K562 (cell line): ENCODE results near the gene CHN2. TPM values are rescaled to one million over a fixed set of nuclear protein-coding genes. Genes with fewer than 3 reads are reported as not detected.

Experiments used
- ATAC-seq: fragments of 200-7000 bp; cut with Tn5 transposase; 3 replicates; pipeline ENCODE4 v1.9.1; 2020; ENCODE audit warnings: moderate library complexity
- BruUV-seq: library from RNA; stranded (reverse); fragments of 400-500 nt; replicated peaks from 2 replicates; lab custom pipeline; 2021; lab: Mats Ljungman, UMichigan
- CTCF ChIA-PET: fragments of 300-600 bp; formaldehyde crosslinking; extraction: SDS; loops from one replicate; lab custom pipeline; 2021; ENCODE audit warnings: low intra/inter-chr PET ratio; lab: Yijun Ruan, JAX
- POLR2A ChIA-PET: fragments of 300-600, 350-650 bp; sonication (Branson Sonifier 250); formaldehyde crosslinking; extraction: SDS; loops from one replicate; lab custom pipeline; 2021; ENCODE audit warnings: antibody characterized with exemption, inconsistent platforms; lab: Yijun Ruan, JAX
- DNase-seq, 4 experiments: peaks; one replicate each; pipeline versions ENCODE4 v3.0.0 to v3.0.0-alpha.2; 2011 to 2018; ENCODE audit warnings: low spot score in 3 of 4, mixed read lengths in 3 of 4; ENCODE audit errors: extremely low read depth in 1 of 4
- FAIRE-seq: peaks from 2 replicates; lab custom pipeline; 2011; peaks lifted over from hg19 to GRCh38; lab: Jason Lieb, UNC
- H2AFZ ChIP-seq: 2 replicates; pipeline ENCODE4 v1.6.0; 2011; ENCODE audit warnings: low read depth, low read length, control low read depth, inconsistent platforms
- H3K27ac ChIP-seq: fragments of 200-600 bp; 3 replicates; pipeline ENCODE4 v1.8.0; 2011; ENCODE audit warnings: low read depth, mild to moderate bottlenecking, control low read depth, inconsistent platforms, low read length, moderate library complexity, mixed read lengths; ENCODE audit errors: extremely low read depth
- H3K27me3 ChIP-seq, 2 experiments: fragments of 300-600 bp in 1 of 2; 2 replicates in 1 of 2; 3 replicates in 1 of 2; pipeline versions ENCODE4 v1.6.0 to v1.8.0; 2011; ENCODE audit warnings: inconsistent platforms in 2 of 2, low read length in 2 of 2, mild to moderate bottlenecking in 1 of 2, mixed read lengths in 1 of 2, moderate library complexity in 1 of 2; ENCODE audit not compliant: control insufficient read depth in 2 of 2, insufficient read depth in 2 of 2
- H3K36me3 ChIP-seq: fragments of 300-600 bp; 3 replicates; pipeline ENCODE4 v1.8.0; 2011; ENCODE audit warnings: mild to moderate bottlenecking, low read length, inconsistent platforms; ENCODE audit not compliant: control insufficient read depth, insufficient read depth
- H3K4me1 ChIP-seq, 2 experiments: fragments of 200-600 bp in 1 of 2; replicated peaks in 1 of 2; 2 replicates in 1 of 2; 3 replicates in 1 of 2; pipeline versions ENCODE4 v1.5.1 to v1.8.0; 2011; ENCODE audit warnings: inconsistent platforms in 2 of 2, low read length in 2 of 2, mild to moderate bottlenecking in 1 of 2, mixed read lengths in 1 of 2, moderate library complexity in 1 of 2; ENCODE audit not compliant: control insufficient read depth in 2 of 2, insufficient read depth in 2 of 2
- H3K4me2 ChIP-seq: 2 replicates; pipeline ENCODE4 v1.6.1; 2011; ENCODE audit warnings: low read length, control low read depth, inconsistent platforms, mixed read lengths; ENCODE audit not compliant: insufficient read depth
- H3K4me3 ChIP-seq: fragments of 200-600 bp; sonication (generic), shearing (Covaris generic); 2 replicates; pipeline ENCODE4 v1.5.1; 2016; ENCODE audit warnings: control low read depth, inconsistent platforms
- H3K79me2 ChIP-seq: fragments of 200-600 bp; 3 replicates; pipeline ENCODE4 v1.8.0; 2011; ENCODE audit warnings: low read length, inconsistent platforms; ENCODE audit not compliant: control insufficient read depth, insufficient read depth
- H3K9ac ChIP-seq, 2 experiments: 2 replicates each; pipeline versions ENCODE4 v1.6.0 to v1.6.1; 2011; ENCODE audit warnings: low read depth in 2 of 2, low read length in 2 of 2, control low read depth in 1 of 2, inconsistent platforms in 1 of 2, mild to moderate bottlenecking in 1 of 2, mixed read lengths in 1 of 2; ENCODE audit not compliant: insufficient read depth in 1 of 2
- H3K9me1 ChIP-seq: one replicate; pipeline ENCODE4 v1.6.0; 2011; ENCODE audit warnings: inconsistent platforms, mild to moderate bottlenecking, low read length, moderate library complexity; ENCODE audit not compliant: control insufficient read depth, insufficient read depth
- H3K9me3 ChIP-seq: replicated peaks from 2 replicates; pipeline ENCODE4 v1.5.1; 2011; ENCODE audit warnings: low read depth, low read length, inconsistent platforms; ENCODE audit not compliant: control insufficient read depth, insufficient read depth
- H4K20me1 ChIP-seq: replicated peaks from 2 replicates; pipeline ENCODE4 v1.6.1; 2011; ENCODE audit warnings: low read length, inconsistent platforms, mixed read lengths; ENCODE audit not compliant: control insufficient read depth, insufficient read depth
- FOSL1 ChIP-seq: fragments of 200-800 bp; sonication (Bioruptor generic); conservative IDR thresholded peaks from 2 replicates; pipeline ENCODE4 v1.6.1; 2016; ENCODE audit warnings: missing genetic modification characterization, missing compliant biosample characterization
- PRPF4 ChIP-seq: fragments of 200-400 bp; formaldehyde crosslinking; IDR thresholded peaks from one replicate; pipeline ENCODE4 v1.6.1; 2017; ENCODE audit warnings: low read length, low read depth, mild to moderate bottlenecking; ENCODE audit not compliant: insufficient read depth, poor library complexity, severe bottlenecking
- RBM25 ChIP-seq: fragments of 200-400 bp; formaldehyde crosslinking; IDR thresholded peaks from 2 replicates; pipeline ENCODE4 v1.6.1; 2018; ENCODE audit warnings: low read length, low read depth, moderate library complexity; ENCODE audit not compliant: severe bottlenecking
- ZMIZ1 ChIP-seq, 2 experiments: fragments of 150-350 bp in 1 of 2; IDR thresholded peaks; 2 replicates each; pipeline ENCODE4 v1.6.1; 2012 to 2016; ENCODE audit warnings: low read depth in 2 of 2, low read length in 2 of 2, mild to moderate bottlenecking in 1 of 2, moderate library complexity in 1 of 2
- ZNF232 ChIP-seq: sonication (generic); formaldehyde crosslinking; IDR thresholded peaks from 2 replicates; pipeline ENCODE4 v1.8.0; 2022; ENCODE audit warnings: mild to moderate bottlenecking, missing genetic modification reagents
- WGBS: fragments of 100-300 bp; shearing (Covaris generic); methylation state at CpG from one replicate; pipeline ENCODE4 v1.1.6; 2016; ENCODE audit warnings: low coverage, mixed read lengths; ENCODE audit not compliant: insufficient coverage; ENCODE audit errors: missing lambda C conversion rate; 5-methylcytosine and 5-hydroxymethylcytosine counted together
- in situ Hi-C: fragments of 300-500 bp; cut with MboI; formaldehyde crosslinking; loops from 4 replicates; pipeline ENCODE4 v1.15.0; 2018; ENCODE audit warnings: inconsistent platforms, mixed read lengths
- intact Hi-C: fragments of 100-400 bp; cut with micrococcal nuclease; formaldehyde crosslinking; loops from 2 replicates; pipeline ENCODE4 v1.14.2; 2022
- polyA plus RNA-seq, 8 experiments: library from polyadenylated mRNA; depleted of rRNA in 4 of 8; stranded (reverse) in 5 of 8; unstranded in 3 of 8; fragments of >200 nt; fragmentation: Nextera tagmentation in 2 of 8; fragmentation: Illumina TruSeq in 1 of 8; extraction: Ambion mirVana in 2 of 8; extraction: Trizol in 1 of 8; gene quantifications; 2 replicates each; pipeline versions ENCODE4 v1.2.1 to v1.2.3, GENCODE V29; 2011 to 2014; ENCODE audit warnings: inconsistent platforms in 1 of 8, missing spikeins in 1 of 8
- total RNA-seq, 7 experiments: library from RNA; depleted of rRNA in 6 of 7; stranded (reverse); fragments of >200 nt in 6 of 7; fragmentation: Illumina TruSeq in 2 of 7; extraction: Trizol in 2 of 7; gene quantifications; 2 replicates each; pipeline versions ENCODE4 v1.2.1 to v1.2.3, GENCODE V29; 2011 to 2021; ENCODE audit warnings: low replicate concordance in 1 of 7

CHN2 gene
- total and polyA plus RNA-seq, 9 of the 15 experiments (the other 6 are each of a cell fraction or from before 2014, with no cell fraction given), result 0.12 to 2.1 (median 0.31) TPM; not detected in 1

- in situ Hi-C loops, result no loop called here
- intact Hi-C loops, result no loop called here
- Histone ChIP-seq H3K4me3 (no peak overlapping the region), H3K27me3 (peaks cover 0 to 17% of the 10 kb centered on the region in 2 experiments; a peak in 1 of 5 replicates), H3K4me2 (no peak overlapping the region), H3K36me3 (no peaks in the 10 kb centered on the region), H3K79me2 (no peaks in the 10 kb centered on the region), H3K9me1 (no peaks in the 10 kb centered on the region), H3K9me3 (no peaks in the 10 kb centered on the region), H4K20me1 (no peaks in the 10 kb centered on the region; the same call in 1 of the 2 replicates), H3K4me1 (no peaks in the 10 kb centered on the region), H2AFZ (no peak overlapping the region), H3K27ac (no peak overlapping the region), H3K9ac (no peak overlapping the region)
- WGBS, result 1% methylated on average over 6 of the region's 6 CpGs
- ATAC-seq, result no peak
- no peak for TF ChIP-seq ZNF232 (CRISPR knock-in tag)
- peak; percentile 20 for TF ChIP-seq RBM25
- CTCF ChIA-PET, result no interaction called here
- FAIRE-seq, result no peak
- DNase-seq, result no peak
- POLR2A ChIA-PET, result no interaction called here
- no TSS peak for BruUV-seq
These were observed 83.1 kb downstream of the CHN2 start for GRCh38 chr7:29277436-29278215.

- Histone ChIP-seq H3K9me3 (no peaks in the 10 kb centered on the region), H3K4me3 (no peak overlapping the region), H4K20me1 (no peaks in the 10 kb centered on the region; the same call in 1 of the 2 replicates), H3K9ac (no peak overlapping the region), H3K4me1 (no peaks in the 10 kb centered on the region), H3K27ac (no peak overlapping the region), H2AFZ (no peak overlapping the region), H3K79me2 (no peaks in the 10 kb centered on the region), H3K27me3 (peaks cover 0 to 22% of the 10 kb centered on the region in 2 experiments; a peak in 2 of 5 replicates), H3K9me1 (no peaks in the 10 kb centered on the region), H3K4me2 (no peak overlapping the region), H3K36me3 (no peaks in the 10 kb centered on the region)
- ATAC-seq, result no peak
- FAIRE-seq, result no peak
- BruUV-seq, result no TSS peak
- CTCF ChIA-PET, result no interaction called here
- POLR2A ChIA-PET, result no interaction called here
- in situ Hi-C loops, result no loop called here
- DNase-seq, result no peak
- intact Hi-C loops, result no loop called here
- WGBS, result 1% methylated on average over 9 of the region's 9 CpGs
- TF ChIP-seq FOSL1 (tag) (no peak), ZMIZ1 (IDR thresholded peaks at IDR 0.05; ENCODE audit: low read depth in 2 of 2, low read length in 2 of 2) (no peak), PRPF4 (no peak)
These were observed 83.9 kb downstream of the CHN2 start for GRCh38 chr7:29278337-29279069.
